Nephron progenitor cell (in vitro differentiated cells): ENCODE results near the gene ATPAF1.

Experiments used
- DNase-seq: peaks from one replicate; pipeline ENCODE4 v3.0.0; 2021
- H3K27ac Mint-ChIP-seq: 2 replicates; pipeline ENCODE4 v1.8.0; 2021; ENCODE audit warnings: mild to moderate bottlenecking, moderate library complexity, mixed read lengths
- H3K27me3 Mint-ChIP-seq: 2 replicates; pipeline ENCODE4 v1.8.0; 2021; ENCODE audit warnings: mild to moderate bottlenecking, low read depth, mixed read lengths; ENCODE audit not compliant: poor library complexity
- H3K36me3 Mint-ChIP-seq: 2 replicates; pipeline ENCODE4 v1.8.0; 2021; ENCODE audit warnings: low read depth, mixed read lengths
- H3K4me1 Mint-ChIP-seq: 2 replicates; pipeline ENCODE4 v1.8.0; 2021; ENCODE audit warnings: mixed read lengths
- H3K4me3 Mint-ChIP-seq: 2 replicates; pipeline ENCODE4 v1.8.0; 2021; ENCODE audit warnings: mild to moderate bottlenecking, moderate library complexity, mixed read lengths
- H3K9me3 Mint-ChIP-seq: 2 replicates; pipeline ENCODE4 v1.8.0; 2021; ENCODE audit warnings: mild to moderate bottlenecking, moderate library complexity, mixed read lengths
- CTCF ChIP-seq: fragments of 200-600 bp; sonication (generic); IDR thresholded peaks from 2 replicates; pipeline ENCODE4 v1.5.0; 2021; ENCODE audit warnings: antibody characterized with exemption

ATPAF1 gene

GRCh38 chr1:46619656-46620258, 48.4 kb downstream of the ATPAF1 start:
- H3K4me3 Mint-ChIP-seq = no peak overlapping the region
- H3K27me3 Mint-ChIP-seq = peaks cover 50% of the 10 kb centered on the region
- no peak for TF ChIP-seq CTCF
- peaks cover 37% of the 10 kb centered on the region for H3K4me1 Mint-ChIP-seq
- H3K27ac Mint-ChIP-seq = no peak overlapping the region
- H3K36me3 Mint-ChIP-seq = no peaks in the 10 kb centered on the region
- H3K9me3 Mint-ChIP-seq = no peaks in the 10 kb centered on the region
- no peak for DNase-seq

GRCh38 chr1:46618754-46619415, 49.3 kb downstream of the ATPAF1 start:
- H3K9me3 Mint-ChIP-seq = no peaks in the 10 kb centered on the region
- no peak overlapping the region for H3K27ac Mint-ChIP-seq
- peaks cover 50% of the 10 kb centered on the region for H3K27me3 Mint-ChIP-seq
- H3K4me3 Mint-ChIP-seq = no peak overlapping the region
- H3K4me1 Mint-ChIP-seq = peaks cover 37% of the 10 kb centered on the region
- no peak for DNase-seq
- TF ChIP-seq CTCF = no peak
- H3K36me3 Mint-ChIP-seq = no peaks in the 10 kb centered on the region

- Mint-ChIP-seq H3K27me3 (peaks cover 50% of the 10 kb centered on the region), H3K36me3 (no peaks in the 10 kb centered on the region), H3K4me3 (peak overlapping the region; percentile 86), H3K27ac (no peak overlapping the region), H3K4me1 (peaks cover 40% of the 10 kb centered on the region), H3K9me3 (no peaks in the 10 kb centered on the region)
- no peak for TF ChIP-seq CTCF
- no peak for DNase-seq
Measured at GRCh38 chr1:46617833-46618232, 50.3 kb downstream of the ATPAF1 start.

GRCh38 chr1:46617108-46617800, 50.9 kb downstream of the ATPAF1 start:
- peaks cover 40% of the 10 kb centered on the region for H3K4me1 Mint-ChIP-seq

GRCh38 chr1:46616277-46617107, 51.7 kb downstream of the ATPAF1 start, which contains the start of gene MOB3C:
Gene MOB3C (minus strand): TSS chr1:46616811. CDS start chr1:46613321, 3,490 bp downstream.
- H3K27me3 Mint-ChIP-seq = peaks cover 50% of the 10 kb centered on the region
- peaks cover 40% of the 10 kb centered on the region for H3K4me1 Mint-ChIP-seq
- peak within 1 kb of the TSS; percentile 86 for H3K4me3 Mint-ChIP-seq
- peak; percentile 63 for DNase-seq
- TF ChIP-seq CTCF = no peak
- H3K9me3 Mint-ChIP-seq = no peaks in the 10 kb centered on the region
- no peaks in the 10 kb centered on the region for H3K36me3 Mint-ChIP-seq
- H3K27ac Mint-ChIP-seq = no peak within 1 kb of the TSS

More at GRCh38 chr1:46617108-46617800, 50.9 kb downstream of the ATPAF1 start:
- Mint-ChIP-seq H3K27ac (no peak overlapping the region), H3K36me3 (no peaks in the 10 kb centered on the region), H3K4me3 (peak overlapping the region; percentile 86), H3K9me3 (no peaks in the 10 kb centered on the region), H3K27me3 (peaks cover 50% of the 10 kb centered on the region)
- TF ChIP-seq CTCF = no peak
- no peak for DNase-seq
